HG03196 (cell line): Measurements from ENCODE around the gene DHDH.
"Not testable (repeated sequence)": the region's sequence is repeated elsewhere in the genome, so short reads cannot be mapped to it uniquely, and the experiment has no call there.

Source experiments
- ATAC-seq: cut with Tn5 transposase; IDR thresholded peaks from one replicate; pipeline ENCODE4 v1.9.1; 2021; ENCODE audit not compliant: unreplicated experiment

DHDH gene

GRCh38 chr19:48915757-48916156 is 17.7 kb upstream of the DHDH start:
- no peak for ATAC-seq

- no peak for ATAC-seq
Measured at GRCh38 chr19:48918071-48918470, 15.4 kb upstream of the DHDH start.

GRCh38 chr19:48918801-48919247 is 14.7 kb upstream of the DHDH start:
- no peak for ATAC-seq

- not testable (repeated sequence) for ATAC-seq
Measured at GRCh38 chr19:48919271-48919670, 14.2 kb upstream of the DHDH start.

GRCh38 chr19:48920949-48921348 is 12.6 kb upstream of the DHDH start:
- no peak for ATAC-seq

GRCh38 chr19:48921721-48922500 is 11.6 kb upstream of the DHDH start:
- ATAC-seq: no peak

GRCh38 chr19:48922548-48923490 is 10.7 kb upstream of the DHDH start:
- no peak for ATAC-seq

GRCh38 chr19:48925240-48925843 is 8.2 kb upstream of the DHDH start:
- no peak for ATAC-seq

GRCh38 chr19:48925890-48926289 is 7.6 kb upstream of the DHDH start:
- ATAC-seq: not testable (repeated sequence)

- no peak for ATAC-seq
Measured at GRCh38 chr19:48926909-48927308, 6.6 kb upstream of the DHDH start.

- not testable (repeated sequence) for ATAC-seq
Measured at GRCh38 chr19:48927692-48928091, 5.8 kb upstream of the DHDH start.

GRCh38 chr19:48928164-48929025 is 5.1 kb upstream of the DHDH start:
- no peak for ATAC-seq

GRCh38 chr19:48934837-48935236 is 1.3 kb downstream of the DHDH start:
- no peak for ATAC-seq

GRCh38 chr19:48935864-48936263 is 2.4 kb downstream of the DHDH start:
- ATAC-seq: no peak

GRCh38 chr19:48938256-48938655 is 4.8 kb downstream of the DHDH start:
- ATAC-seq: no peak

GRCh38 chr19:48940902-48941301 is 7.4 kb downstream of the DHDH start:
- no peak for ATAC-seq

GRCh38 chr19:48943081-48943480 is 9.6 kb downstream of the DHDH start:
- ATAC-seq: no peak

- ATAC-seq: no peak
Measured at GRCh38 chr19:48945415-48945814, 11.9 kb downstream of the DHDH start.

GRCh38 chr19:48945817-48946216 is 12.3 kb downstream of the DHDH start:
- ATAC-seq: no peak

- ATAC-seq: no peak
Measured at GRCh38 chr19:48946463-48947257, 13.2 kb downstream of the DHDH start.
